ENCODE results near the gene STAB2.
"Not testable (repeated sequence)": the region's sequence is repeated elsewhere in the genome, so short reads cannot be mapped to it uniquely, and the experiment has no call there.

Gene STAB2

DNA sequence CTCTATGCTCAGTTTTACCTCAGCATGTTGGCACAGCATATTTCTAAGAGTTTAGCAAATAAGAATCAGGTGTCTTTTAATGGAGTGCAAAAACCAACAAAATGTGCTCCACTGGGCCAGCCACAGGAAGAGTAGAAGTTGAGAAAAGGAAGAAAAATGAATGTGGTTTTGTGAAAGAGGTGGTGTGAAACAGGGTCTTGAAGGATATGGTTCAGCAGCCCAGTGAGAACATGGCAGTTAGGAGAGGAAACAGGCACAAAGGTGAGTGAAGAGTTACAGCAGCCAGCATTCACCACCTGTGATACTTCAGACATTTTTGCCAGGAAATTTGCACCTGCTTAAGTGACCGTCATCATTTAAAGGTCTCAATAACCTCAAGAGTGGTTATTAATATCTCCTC lies 2.4 kb downstream of the STAB2 start:
- no peak for DNase-seq

DNA sequence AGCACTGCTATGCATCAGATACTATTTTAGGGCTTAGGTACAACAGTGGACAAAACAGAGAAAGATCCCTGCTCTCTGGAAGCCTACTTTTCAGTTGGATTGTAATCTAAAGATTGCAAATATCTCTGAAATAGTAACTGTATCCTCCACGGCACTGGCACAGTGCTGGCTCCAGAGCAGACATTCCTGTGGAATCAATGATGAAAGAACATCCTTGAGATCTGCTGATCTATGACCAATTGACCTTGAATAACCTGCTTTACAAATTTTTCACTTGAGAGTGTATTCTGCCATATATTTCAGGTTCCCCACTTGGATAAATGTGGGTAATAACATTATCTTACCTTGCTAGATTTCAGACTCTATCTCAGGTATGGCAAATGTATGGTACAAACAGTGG lies 3.2 kb downstream of the STAB2 start:
- no peak for DNase-seq

GRCh38 chr12:103596981-103597380 lies 9.9 kb downstream of the STAB2 start:
- no peak for DNase-seq

- no peak for DNase-seq
These were observed 12.2 kb downstream of the STAB2 start for GRCh38 chr12:103599274-103599673.

DNA sequence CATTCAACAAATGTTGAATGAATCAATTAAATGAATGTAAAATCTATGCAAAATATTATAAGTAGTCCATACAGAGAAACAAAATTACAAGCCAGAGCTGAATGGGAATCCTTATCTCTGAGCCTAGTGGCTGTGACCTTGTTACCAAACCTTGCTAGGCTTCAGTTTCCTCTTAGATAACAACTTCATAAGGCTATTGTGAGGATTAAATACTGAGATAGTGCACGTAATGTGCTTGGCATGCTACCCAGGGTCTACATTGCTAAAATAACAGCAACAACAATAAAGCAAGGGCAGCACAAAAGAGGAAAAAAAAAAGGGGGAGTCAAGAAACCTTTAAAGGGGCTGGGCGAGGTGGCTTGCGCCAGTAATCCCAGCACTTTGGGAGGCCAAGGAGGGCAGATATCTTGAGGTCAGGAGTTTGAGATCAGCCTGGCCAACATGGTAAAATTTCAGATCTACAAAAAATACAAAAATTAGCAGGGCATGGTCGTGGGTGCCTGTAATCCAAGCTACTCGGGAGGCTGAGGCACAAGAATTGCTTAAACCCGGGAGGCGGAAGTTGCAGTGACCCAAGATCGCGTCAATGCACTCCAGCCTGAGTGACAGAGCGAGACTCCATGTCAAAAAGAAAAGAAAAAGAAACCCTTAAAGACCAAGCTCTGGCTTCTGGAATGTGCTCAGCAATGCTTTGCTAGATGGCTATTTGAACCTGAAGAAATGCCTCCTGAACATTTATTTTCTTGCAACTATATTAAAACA lies 14.1 kb downstream of the STAB2 start:
- DNase-seq = no peak

- no peak for DNase-seq
These were observed 33.3 kb downstream of the STAB2 start for GRCh38 chr12:103620395-103620794.

DNA sequence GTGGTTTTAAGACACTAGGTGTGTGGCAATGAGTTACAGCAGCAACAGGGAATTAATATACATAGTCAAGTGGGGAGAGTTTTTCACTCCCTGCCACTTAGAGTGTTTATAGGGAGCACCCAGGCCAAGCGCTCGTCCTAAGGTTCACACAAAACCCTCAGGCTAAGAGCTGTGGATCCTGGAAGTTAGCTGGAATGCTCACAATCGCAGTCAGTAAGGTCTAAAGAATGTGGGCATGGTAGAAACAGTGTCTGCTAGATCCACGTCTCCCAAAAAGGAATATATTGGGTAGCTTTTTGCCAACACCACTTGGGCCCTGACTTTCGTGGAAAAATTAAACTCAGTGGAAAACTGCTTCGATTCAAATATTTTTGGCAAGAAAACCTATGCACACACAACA lies 36.6 kb downstream of the STAB2 start:
- DNase-seq = no peak

DNA sequence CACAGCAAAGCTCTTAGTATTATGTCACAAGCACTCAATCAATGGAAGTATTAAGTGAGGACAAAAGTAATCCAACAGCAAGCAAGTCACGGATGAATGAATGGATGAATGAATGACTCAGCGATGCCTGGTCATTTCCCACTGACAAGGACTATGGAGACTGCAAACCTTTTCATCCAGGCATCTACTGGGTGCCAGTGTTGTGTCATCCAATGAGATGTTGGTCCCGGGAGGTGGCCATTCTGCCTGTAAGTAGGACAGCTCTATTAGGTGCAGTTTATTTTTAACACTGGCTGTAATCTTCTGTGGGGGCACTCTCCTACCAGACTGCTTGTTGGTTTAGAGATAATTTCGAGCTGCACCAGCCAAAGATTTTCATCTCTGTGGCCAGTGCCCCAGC lies 39.4 kb downstream of the STAB2 start:
- no peak for DNase-seq

- DNase-seq = no peak
These were observed 40.2 kb downstream of the STAB2 start for GRCh38 chr12:103627189-103627855.

DNA sequence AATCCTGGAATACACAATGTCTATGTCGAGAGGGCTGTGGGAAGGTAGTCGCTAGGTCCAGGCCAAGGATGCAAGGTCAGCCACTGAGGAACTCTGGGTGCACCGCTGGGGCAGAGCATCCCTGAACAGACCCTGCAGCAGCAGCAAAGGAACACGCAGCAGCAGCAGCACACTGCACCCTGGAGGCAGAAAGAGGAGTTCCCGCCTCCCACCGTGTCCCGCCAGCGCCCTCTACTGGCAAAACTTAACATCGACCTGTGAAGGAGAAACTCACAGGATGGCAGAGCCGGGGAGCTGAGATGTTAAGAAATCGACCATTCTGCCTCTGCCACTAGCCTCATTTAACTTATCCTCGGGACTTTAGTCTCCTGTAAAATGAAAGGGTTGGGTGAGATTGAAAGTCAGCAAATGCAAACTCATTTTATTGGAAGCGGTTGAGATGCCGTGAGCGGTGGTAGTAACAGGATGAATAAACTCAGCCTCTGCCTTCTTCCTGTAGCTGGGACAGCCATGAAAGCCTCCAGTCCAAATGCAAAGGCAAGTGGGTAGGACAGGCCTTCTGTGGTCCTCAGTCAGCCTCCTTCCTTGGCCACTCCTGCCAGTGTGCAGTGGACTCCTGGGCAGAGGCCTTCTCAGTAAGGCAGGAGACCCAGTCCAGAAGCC lies 45.6 kb downstream of the STAB2 start:
- no peak for DNase-seq

- no peak for DNase-seq
These were observed 47.7 kb downstream of the STAB2 start for GRCh38 chr12:103634732-103635131.

DNA sequence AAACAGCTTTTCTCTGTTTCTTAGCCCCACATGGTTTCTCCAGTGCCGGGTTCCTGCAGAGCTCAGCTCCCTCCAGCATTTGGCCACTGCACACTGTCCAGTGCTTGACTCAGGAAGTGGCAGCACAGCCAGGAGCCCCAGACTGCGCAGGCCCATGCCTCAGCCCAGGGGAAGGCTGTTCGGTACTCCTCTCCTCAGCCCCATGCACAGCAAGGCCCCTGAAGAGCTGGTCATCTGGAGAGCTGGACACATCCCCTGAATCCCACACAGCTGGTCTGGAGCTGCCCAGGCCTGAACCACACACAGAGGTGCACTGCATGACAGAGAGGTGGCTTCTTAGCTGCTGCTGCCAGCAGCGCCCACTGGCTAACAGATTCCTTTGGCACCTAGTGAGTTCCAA lies 48.3 kb downstream of the STAB2 start:
- no peak for DNase-seq

DNA sequence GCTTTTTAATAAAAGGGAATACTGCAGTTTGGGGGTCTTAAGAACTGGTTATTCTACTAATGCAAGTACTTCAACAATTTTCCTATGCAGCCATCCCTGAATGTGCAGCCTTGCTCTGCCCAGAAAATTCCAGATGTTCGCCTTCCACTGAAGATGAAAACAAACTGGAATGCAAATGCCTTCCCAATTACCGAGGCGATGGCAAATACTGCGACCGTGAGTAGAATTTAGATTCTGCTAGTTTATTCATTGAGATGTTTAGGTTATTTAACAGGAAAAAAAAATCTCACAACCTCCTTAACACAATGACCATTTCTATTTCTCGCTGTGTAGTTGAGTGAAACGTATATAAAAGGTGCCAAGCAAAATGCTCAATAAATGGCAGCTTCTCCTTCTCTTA lies 49.9 kb downstream of the STAB2 start:
- no peak for DNase-seq

GRCh38 chr12:103637429-103637828 lies 50.4 kb downstream of the STAB2 start:
- DNase-seq = no peak

DNA sequence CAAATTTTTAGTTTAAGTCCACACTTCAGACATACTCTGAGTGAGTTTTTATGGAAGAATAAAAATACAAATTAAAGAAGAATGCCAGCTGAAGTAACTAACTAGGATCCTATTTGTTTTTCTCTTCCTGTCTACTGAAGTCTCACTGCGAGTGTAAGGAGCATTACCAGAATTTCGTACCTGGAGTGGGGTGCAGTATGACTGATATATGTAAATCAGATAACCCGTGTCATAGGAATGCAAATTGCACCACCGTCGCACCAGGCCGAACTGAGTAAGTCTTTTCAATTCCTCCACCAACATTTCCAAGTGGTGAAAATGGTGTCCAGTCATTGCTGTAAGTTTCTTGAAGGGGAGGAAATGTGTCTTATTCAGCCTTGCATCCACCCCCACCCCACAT lies 52.9 kb downstream of the STAB2 start:
- no peak for DNase-seq

GRCh38 chr12:103640410-103640809 lies 53.3 kb downstream of the STAB2 start:
- DNase-seq = no peak

DNA sequence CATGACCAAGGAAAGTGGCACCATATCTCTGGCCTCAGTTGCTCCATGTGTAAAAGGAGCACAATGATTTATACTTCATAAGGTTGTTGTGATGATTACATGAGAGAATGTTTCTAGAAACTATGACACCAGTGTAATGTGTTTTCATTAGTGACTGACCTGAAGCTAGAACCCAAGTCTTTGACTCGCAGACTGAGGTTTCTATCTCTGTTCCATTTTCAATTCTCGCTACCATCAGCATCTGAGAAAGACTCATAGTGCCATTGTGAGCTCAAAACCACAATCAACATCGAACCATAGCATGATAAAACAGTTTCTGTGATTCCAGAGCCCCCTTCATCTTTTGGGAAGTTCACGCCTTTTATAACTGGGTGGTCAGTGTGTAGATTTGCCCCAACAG lies 53.8 kb downstream of the STAB2 start:
- no peak for DNase-seq

DNA sequence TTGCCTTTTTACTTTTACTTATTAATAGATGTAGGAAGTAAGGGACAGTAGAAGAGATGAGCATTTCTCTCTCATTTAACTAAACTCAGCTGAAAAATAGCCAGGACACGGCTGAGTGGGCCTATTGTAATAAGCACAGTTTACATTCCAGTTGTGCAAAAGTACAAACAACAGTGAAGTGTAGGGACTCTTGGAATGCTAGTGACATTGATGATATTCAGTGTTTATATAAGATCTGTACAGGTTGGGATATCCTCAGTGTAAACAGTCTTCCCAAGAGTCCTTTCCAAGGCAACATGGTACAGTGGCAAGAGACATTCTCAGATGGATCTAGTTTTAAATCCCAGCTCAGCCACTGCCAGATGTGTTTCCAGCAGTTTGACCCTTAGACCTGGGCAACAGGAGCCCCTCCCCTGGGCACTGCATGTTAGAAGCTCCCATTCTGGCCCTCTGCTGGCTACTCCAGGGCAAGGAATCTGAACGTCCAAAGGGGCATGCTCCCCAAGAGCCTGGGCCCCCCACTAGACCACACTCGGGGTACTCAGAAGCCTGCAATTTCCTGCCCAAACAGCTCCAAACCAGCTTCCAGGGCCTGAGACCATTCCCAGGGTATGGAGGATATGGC lies 55.3 kb downstream of the STAB2 start:
- DNase-seq = no peak

- DNase-seq = no peak
These were observed 58.1 kb downstream of the STAB2 start for GRCh38 chr12:103645202-103645601.

- DNase-seq = no peak
These were observed 60.2 kb downstream of the STAB2 start for GRCh38 chr12:103647267-103647666.

DNA sequence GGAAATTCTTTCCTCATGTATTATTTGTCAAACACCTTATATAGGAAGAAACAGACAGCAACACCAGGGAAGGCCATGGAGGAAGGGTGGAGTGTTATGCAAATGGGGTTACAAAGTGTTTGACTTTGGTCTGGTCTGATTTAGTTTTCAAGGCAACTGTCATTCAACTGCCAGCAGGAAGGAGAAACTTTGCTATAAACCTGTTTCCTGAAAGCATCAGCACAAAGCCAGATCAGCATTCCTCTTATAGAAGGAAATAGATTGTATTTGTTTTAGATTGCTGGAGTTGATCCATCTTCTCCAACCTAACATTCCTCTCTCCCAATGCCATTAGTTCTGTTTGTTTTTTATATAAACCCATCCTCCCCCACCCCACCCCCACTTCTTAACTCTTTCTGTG lies 65.7 kb downstream of the STAB2 start:
- no peak for DNase-seq

GRCh38 chr12:103653568-103654173 lies 66.6 kb downstream of the STAB2 start:
- not testable (repeated sequence) for DNase-seq

GRCh38 chr12:103654816-103655215 lies 67.7 kb downstream of the STAB2 start:
- no peak for DNase-seq
